Islet precursor cell (in vitro differentiated cells): ENCODE results near the gene ADAMTS14.

Source experiments
- DNase-seq: peaks from one replicate; pipeline ENCODE4 v3.0.0-alpha.2; 2018

Gene ADAMTS14

DNA sequence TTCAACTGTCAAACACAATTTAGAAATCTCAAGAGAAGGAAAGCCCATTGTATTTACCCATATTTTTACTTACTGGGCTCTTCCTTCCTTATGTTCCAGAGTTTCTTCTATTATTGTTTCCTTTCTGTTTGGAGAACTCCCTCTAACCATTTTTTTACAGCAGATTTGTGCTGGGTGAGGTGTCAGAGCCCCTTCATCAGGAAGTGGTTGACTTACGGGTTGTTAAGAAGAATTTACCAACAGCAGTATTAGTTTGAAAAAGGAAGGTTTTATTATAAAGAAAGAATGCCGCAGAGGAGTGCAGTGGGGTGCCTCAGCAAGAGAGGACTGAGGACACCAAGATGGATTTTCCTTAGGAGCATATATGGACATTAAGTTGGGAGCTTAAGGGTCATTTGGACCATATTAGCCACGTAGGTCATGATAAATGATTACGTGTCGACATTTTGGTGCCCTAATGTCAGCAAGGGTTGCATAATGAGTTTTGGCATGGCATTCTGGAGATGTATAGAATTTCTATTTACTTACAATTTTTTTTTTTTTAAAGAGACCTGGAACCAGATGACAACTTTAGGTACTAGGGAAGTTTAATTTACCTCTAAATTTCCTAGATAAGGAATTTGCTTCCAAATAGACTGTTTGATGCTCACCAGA is 119.2 kb downstream of the ADAMTS14 start:
- no peak for DNase-seq

DNA sequence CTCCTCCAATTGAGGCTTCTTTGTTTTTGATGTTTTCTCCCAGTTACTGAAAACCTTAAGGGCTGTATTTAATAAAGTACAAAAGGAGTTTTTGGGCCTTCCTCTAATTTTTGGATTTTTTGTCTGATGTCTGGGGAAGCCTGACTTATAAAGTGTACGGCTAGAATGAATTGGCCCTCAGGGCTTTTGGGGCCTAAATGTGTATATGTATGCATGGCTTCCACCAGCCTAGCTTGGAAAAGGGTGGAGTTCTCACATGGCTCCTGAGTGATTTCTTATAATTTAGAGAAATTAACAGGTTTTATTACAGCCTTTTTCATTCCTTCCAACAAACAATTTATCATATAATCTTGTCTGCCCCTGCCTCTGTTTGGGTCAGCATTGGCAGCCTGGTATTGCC is 123.3 kb downstream of the ADAMTS14 start:
- no peak for DNase-seq

DNA sequence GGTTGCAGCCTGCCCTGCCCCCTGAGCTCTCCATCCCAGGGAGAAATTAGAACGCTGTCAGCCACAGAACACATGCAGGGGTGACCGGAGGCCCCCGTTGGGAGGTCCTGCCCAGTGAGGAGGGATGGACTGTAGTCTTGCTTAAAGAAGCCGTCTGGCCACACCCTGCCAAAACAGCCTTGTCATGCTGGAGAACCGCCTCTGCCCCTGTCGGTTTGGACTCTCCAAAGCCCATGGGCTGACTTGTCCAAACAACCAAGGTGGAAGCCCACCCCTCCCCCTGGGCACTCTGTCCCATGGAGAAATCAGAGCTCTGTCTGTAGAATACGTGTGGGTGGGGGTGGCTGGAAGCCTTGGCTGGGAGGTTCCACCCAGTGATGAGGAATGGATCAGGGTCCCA is 125.5 kb downstream of the ADAMTS14 start:
- DNase-seq, result no peak

DNA sequence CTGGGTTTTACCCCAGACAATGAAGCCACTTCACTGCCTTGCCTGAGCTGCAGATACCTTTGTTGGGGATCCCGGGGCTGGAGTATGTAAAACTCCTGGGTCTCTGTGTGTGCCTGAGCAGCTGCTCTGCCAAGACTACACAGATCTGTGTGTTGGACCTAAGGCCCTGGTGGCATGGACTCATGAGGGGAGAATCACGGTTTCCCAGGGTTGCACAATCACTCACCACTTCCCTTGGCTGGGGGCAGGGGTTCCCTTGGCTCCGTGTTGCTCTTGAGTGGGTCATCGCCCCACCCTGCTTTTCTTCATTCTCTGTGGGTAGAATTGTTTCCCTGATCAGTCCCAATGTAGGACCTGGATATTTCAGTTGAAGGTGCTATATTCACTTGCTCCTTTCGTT is 126.8 kb downstream of the ADAMTS14 start:
- DNase-seq, result no peak

DNA sequence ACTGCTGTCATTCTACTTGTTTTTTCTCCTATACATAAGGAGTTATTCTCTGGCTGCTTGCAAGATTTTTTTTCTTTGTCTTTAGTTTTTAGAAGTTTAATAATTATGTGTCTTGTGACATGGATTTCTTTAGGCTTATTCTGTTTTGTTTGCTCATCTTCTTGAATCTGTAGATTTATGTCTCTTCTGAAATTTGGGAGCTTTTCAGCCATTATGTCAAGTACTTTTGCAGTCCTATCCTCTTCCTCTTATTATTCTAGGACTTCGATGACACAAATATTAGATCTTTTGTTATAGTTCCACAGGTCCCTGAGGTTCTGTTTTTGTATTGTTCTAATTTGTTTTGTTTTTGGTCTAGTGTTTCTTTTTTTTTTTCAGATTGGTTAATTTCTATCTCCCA is 129.5 kb downstream of the ADAMTS14 start:
- DNase-seq, result no peak

DNA sequence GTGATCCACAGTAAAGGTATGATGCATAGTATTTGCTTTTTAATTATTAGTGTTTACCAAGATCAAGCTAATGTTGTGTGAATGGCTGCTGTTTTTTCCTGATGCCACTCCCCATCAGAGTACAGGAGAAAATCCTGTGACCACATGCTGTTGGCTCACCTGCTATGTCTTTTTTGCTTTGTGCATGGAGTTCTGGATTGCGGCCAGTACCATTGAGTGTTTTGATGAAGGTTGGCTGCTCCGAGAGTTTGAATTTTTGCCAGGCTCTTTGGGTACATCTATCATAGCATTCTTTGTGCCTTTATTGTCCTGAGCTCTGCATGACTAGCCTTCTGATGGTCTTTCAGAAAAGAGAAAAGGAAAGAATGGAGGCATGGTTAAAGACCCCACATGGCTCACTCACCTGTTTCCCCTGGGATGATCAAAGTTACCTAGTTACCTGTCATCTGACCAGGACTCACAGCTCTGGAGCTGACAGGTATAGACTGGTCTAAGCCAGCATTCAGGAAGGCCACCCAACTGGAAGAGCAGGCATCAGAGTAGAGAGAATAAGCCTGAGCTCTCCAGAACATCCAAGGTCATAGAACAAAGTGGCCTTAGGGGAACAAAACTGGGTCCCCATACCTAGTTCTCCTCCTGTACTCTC is 131.6 kb downstream of the ADAMTS14 start:
- DNase-seq, result no peak

DNA sequence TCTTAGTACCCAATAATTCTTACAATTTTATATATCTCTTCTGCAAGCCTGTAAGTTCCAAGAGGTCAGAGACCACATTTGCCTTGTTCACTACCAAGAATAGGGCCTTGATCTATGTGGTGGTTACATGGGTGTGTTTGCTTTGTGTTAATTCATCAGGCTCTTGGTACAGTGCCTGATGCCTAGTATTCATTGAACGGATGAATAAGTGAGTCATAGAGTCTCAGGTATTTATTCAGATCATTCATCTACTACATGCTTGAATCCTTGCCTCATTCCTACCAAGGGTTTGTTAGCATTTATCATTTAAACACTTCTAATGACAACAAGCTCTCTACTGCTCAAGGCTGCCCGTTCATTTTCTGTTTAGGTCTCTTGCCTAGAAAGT is 132.1 kb downstream of the ADAMTS14 start:
- DNase-seq, result no peak

DNA sequence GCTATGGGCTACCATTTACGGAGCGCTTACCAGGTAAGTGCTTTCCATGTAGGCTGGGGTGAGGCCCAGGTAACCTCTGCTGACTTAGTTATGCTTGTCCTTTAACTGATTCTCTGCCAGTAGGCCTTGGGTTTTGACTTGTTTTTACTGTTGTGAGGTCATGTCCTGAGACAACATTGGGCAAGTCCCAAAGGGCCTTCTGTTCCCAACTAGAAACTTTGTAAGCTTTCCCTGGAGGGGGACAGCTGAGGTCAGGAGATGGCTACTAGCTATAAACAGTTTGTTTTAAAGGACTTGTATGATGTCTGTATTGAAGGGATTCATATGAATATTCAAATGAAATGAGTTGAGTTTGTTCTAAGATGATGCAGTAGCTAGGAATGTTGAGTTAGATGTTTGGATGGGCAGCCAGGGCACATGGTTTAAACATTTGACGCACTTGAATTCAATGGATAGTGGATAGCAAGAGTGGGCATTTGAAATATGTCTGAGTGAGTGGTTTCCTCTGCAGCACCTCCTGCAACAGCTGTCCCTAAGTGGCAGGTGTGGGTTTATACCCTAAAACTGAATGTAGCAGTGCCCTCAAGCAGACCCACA is 133.4 kb downstream of the ADAMTS14 start:
- DNase-seq, result no peak

DNA sequence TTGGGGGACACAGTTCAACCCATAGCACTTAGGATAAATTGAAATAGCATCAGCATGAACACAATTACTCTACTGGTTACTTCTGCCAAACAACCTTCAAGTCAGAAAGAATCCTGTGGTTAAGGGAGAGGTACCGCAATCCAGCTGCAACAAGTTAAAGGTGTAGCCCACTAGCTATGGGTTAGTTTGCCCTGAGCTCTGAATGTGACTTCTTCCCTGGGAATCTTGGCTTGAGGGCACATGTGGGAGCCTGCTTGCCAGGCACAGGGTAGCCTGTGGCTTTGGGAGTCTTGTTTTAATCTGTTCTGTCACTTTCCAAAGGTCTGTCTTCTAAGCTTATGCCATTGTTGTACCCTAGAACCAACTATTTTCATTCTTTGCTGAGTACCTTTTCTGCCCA is 134.5 kb downstream of the ADAMTS14 start:
- no peak for DNase-seq

DNA sequence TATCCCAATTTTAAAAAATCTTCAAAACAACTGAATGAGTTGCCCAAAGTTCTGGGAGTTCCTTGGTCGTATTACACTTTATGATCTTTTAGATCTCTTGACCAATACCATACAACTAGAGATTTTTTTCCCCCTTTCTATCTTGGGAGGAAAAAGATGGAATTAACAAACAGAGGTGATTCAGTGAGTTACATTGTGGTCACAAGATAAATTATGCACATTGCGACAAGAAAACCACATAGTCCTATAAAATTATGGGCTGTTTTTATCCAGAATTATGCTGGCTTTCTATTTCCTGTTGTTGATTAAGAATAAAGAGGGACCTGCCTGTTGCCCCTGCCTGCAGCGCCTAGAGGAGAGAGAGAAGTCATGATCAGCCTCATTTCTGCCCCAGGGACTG is 135.2 kb downstream of the ADAMTS14 start:
- DNase-seq, result no peak

DNA sequence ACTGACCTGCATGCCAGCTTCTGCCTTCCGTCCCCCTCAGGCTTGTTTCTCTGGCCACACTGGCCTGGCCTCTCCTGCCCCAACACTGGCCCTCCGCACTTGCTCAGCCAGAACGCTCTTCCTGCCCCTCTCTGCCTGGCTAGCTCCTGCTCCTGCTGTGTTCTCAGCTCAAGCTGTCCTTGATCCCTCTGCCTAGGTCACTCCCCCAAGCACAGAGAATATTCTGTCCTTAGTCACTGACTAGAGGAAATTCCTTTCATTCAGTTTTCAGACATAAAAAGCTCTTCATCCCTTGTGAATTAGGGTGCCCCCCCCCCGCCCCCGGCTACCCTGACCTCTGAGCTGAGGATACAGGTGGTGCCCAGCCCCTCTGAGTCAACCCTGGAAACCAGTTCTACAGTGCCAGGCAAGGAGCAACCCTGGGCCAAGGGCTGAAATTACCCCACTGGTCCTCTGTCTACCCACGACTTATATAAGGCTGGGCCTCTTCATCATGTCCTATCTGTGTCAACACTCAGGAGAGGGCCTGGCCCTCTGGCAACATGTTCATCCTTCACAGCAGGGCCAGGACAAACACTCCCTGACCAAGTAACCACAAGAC is 136.8 kb downstream of the ADAMTS14 start:
- no peak for DNase-seq

DNA sequence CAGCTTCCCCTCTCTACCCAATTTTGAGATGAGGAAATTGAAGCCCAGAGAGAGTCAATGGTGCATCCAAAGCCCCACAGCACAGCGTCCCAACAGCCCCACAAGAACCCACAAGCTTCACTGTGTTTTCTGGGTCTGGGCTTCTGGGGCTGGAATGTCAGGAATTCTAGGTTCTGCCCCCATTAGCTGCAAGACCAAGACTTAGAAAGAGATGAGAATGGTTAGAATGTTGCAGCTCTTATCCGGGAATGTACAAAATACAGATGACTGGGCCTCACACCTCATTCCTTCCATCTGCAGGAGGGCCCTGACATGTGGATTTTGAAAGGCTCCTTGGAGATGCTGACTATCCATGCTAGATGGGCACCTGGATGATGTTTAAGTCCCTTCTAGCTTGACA is 137.4 kb downstream of the ADAMTS14 start:
- DNase-seq, result peak; percentile 69

DNA sequence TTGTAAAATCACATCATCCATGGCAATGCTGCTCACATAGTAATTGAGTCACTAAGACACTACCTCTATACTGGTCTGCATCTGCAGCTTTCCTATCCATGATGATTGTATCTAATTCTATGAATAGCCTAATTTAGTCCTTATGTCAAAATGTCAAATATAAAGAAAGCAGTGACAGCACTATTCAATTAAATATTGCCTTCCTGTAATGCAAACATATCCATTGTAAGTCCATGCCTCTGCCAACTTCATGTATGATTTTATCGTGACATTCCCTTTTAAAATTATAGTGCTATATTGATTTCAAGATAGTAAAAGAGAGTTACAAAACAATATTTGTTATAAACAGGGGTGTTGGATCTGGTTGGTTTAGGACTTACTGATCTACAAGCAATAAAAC is 138.7 kb downstream of the ADAMTS14 start:
- DNase-seq, result no peak

DNA sequence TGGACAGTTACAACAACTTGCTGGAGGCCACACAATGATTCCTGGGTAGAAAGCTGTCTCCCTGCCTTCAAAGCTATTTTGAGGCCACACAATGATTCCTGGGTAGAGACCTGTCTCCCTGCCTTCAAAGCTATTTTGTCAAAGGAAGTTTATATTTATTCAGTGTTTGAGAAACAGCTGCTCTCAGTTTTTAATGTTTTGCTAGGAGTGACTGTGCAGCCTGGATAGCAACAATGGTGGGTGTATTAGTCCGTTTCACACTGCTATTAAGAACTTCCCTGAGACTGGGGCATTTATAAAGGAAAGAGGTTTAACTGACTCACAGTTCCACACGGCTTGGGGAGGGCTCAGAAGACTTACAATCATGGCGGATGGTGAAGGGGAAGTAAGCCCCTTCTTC is 139.6 kb downstream of the ADAMTS14 start:
- DNase-seq, result no peak
